ENCODE data around the gene EFCAB11.
A peak's percentile ranks its signal among the peaks of the same experiment; 100 is the strongest.

EFCAB11 gene

GRCh38 chr14:89973234-89973823 lies 18.8 kb upstream of the EFCAB11 start:
- TF ChIP-seq CTCF (IDR thresholded peaks at IDR 0.05; ENCODE audit: insufficient read depth, low read length) (peak; percentile 61), GABPA (IDR thresholded peaks at IDR 0.05; ENCODE audit: low read depth) (no peak)

GRCh38 chr14:89965839-89966238 lies 11.3 kb upstream of the EFCAB11 start:
- no peak for DNase-seq (ENCODE audit: low read depth in 1 of 2, low spot score in 1 of 2)
- Histone ChIP-seq H3K27ac (replicated peaks) (no peak overlapping the region), H3K4me3 (replicated peaks; ENCODE audit: insufficient read depth, low read length) (no peak overlapping the region), H3K27me3 (ENCODE audit: insufficient read depth, poor library complexity, severe bottlenecking) (no peaks in the 10 kb centered on the region)
- TF ChIP-seq POLR2AphosphoS5 (IDR thresholded peaks at IDR 0.05; ENCODE audit: low read depth) (no peak), CTCF (IDR thresholded peaks at IDR 0.05; ENCODE audit: insufficient read depth, low read length) (no peak), GABPA (IDR thresholded peaks at IDR 0.05; ENCODE audit: low read depth) (no peak), SPI1 (IDR thresholded peaks at IDR 0.05; ENCODE audit: borderline replicate concordance, low read depth) (no peak)
- TF ChIP-seq, protein P1, sequence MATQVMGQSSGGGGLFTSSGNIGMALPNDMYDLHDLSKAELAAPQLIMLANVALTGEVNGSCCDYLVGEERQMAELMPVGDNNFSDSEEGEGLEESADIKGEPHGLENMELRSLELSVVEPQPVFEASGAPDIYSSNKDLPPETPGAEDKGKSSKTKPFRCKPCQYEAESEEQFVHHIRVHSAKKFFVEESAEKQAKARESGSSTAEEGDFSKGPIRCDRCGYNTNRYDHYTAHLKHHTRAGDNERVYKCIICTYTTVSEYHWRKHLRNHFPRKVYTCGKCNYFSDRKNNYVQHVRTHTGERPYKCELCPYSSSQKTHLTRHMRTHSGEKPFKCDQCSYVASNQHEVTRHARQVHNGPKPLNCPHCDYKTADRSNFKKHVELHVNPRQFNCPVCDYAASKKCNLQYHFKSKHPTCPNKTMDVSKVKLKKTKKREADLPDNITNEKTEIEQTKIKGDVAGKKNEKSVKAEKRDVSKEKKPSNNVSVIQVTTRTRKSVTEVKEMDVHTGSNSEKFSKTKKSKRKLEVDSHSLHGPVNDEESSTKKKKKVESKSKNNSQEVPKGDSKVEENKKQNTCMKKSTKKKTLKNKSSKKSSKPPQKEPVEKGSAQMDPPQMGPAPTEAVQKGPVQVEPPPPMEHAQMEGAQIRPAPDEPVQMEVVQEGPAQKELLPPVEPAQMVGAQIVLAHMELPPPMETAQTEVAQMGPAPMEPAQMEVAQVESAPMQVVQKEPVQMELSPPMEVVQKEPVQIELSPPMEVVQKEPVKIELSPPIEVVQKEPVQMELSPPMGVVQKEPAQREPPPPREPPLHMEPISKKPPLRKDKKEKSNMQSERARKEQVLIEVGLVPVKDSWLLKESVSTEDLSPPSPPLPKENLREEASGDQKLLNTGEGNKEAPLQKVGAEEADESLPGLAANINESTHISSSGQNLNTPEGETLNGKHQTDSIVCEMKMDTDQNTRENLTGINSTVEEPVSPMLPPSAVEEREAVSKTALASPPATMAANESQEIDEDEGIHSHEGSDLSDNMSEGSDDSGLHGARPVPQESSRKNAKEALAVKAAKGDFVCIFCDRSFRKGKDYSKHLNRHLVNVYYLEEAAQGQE (IDR thresholded peaks at IDR 0.05; ENCODE audit: insufficient replicate concordance, low read depth), result no peak

More at GRCh38 chr14:89973234-89973823, 18.8 kb upstream of the EFCAB11 start:
- Histone ChIP-seq H3K4me3 (replicated peaks; ENCODE audit: insufficient read depth, low read length) (no peak overlapping the region), H3K27ac (replicated peaks) (peak overlapping the region; percentile 59), H3K27me3 (ENCODE audit: insufficient read depth, poor library complexity, severe bottlenecking) (no peaks in the 10 kb centered on the region)
- DNase-seq (ENCODE audit: low read depth in 1 of 2, low spot score in 1 of 2), result peak; percentile 56 to 75

- Histone ChIP-seq H3K27me3 (ENCODE audit: insufficient read depth, poor library complexity, severe bottlenecking) (no peaks in the 10 kb centered on the region), H3K4me3 (replicated peaks; ENCODE audit: insufficient read depth, low read length) (no peak overlapping the region), H3K27ac (replicated peaks) (no peak overlapping the region)
- TF ChIP-seq POLR2AphosphoS5 (IDR thresholded peaks at IDR 0.05; ENCODE audit: low read depth), result no peak
- no peak for TF ChIP-seq GABPA (IDR thresholded peaks at IDR 0.05; ENCODE audit: low read depth)
- TF ChIP-seq CTCF (IDR thresholded peaks at IDR 0.05; ENCODE audit: insufficient read depth, low read length), result no peak
- no peak for TF ChIP-seq SPI1 (IDR thresholded peaks at IDR 0.05; ENCODE audit: borderline replicate concordance, low read depth)
- TF ChIP-seq, protein P1 (IDR thresholded peaks at IDR 0.05; ENCODE audit: insufficient replicate concordance, low read depth), result no peak
- no peak for DNase-seq (ENCODE audit: low read depth in 1 of 2, low spot score in 1 of 2)
Observed at GRCh38 chr14:89963288-89963978, 8.9 kb upstream of the EFCAB11 start.
